IPS-18a (cell line): Measurements from ENCODE around the gene ST6GALNAC1.

ENCODE experiments used
- H3K27ac ChIP-seq: one replicate; pipeline ENCODE4 v1.5.1; 2013; ENCODE audit warnings: low read length
- H3K27me3 ChIP-seq: one replicate; pipeline ENCODE4 v1.6.1; 2013; ENCODE audit warnings: mild to moderate bottlenecking, low read length; ENCODE audit not compliant: control insufficient read depth, insufficient read depth
- H3K36me3 ChIP-seq: one replicate; pipeline ENCODE4 v1.6.1; 2013; ENCODE audit warnings: low read depth, low read length; ENCODE audit not compliant: control insufficient read depth
- H3K4me1 ChIP-seq: one replicate; pipeline ENCODE4 v1.6.1; 2013; ENCODE audit warnings: low read depth, low read length; ENCODE audit not compliant: control insufficient read depth
- H3K4me3 ChIP-seq: one replicate; pipeline ENCODE4 v1.5.1; 2013; ENCODE audit warnings: low read length
- H3K9ac ChIP-seq: one replicate; pipeline ENCODE4 v1.6.1; 2013; ENCODE audit warnings: mild to moderate bottlenecking, low read length, moderate library complexity
- H3K9me3 ChIP-seq: one replicate; pipeline ENCODE4 v1.6.1; 2013; ENCODE audit warnings: low read depth, low read length; ENCODE audit not compliant: control insufficient read depth

The ST6GALNAC1 gene

DNA sequence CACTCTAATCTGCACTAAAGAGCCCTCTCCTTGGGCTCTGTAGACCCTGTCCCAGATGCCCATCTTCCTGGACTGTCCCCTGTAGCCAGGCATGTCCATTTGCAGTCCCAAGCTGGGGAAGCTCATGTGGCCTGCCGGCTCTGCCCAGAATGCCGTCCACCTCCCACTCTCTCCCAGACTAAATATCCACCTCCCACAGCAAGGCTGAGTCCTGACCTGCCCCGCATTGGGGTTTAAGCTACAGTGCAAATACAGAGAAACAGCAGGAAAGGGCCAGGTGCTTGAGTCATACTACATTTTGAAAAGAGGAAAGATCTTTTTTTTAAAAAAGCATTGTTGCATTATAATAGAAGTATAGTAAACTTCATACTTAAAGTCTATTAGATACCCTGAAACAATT lies 60.9 kb downstream of the ST6GALNAC1 start:
- no peaks in the 10 kb centered on the region for H3K9me3 ChIP-seq
- H3K9ac ChIP-seq = no peak overlapping the region
- H3K27ac ChIP-seq = no peak overlapping the region
- no peaks in the 10 kb centered on the region for H3K36me3 ChIP-seq
- no peak overlapping the region for H3K4me3 ChIP-seq
- peaks cover 84% of the 10 kb centered on the region for H3K27me3 ChIP-seq
- H3K4me1 ChIP-seq = peaks cover 9% of the 10 kb centered on the region

DNA sequence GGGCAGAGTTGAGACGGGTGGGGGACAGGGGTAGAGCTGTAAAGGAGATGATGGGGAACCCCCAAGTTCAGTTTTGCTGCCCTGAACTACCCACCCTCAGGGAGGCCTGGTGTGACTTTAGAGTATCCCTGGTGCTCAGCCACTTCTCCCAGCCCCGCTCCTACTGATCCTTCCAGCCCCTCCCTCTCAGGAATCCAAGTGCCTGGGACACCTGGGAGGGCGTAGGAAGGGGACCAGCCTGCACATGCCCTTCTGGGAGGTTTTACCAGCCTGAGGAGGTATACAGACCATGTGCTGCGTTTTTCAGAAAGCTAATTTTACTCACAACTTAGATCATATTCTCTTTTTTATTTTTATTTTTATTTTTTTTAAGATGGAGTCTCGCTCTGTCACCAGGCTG lies 62.0 kb downstream of the ST6GALNAC1 start:
- Histone ChIP-seq H3K4me1 (peaks cover 9% of the 10 kb centered on the region), H3K9me3 (no peaks in the 10 kb centered on the region), H3K27me3 (peaks cover 72% of the 10 kb centered on the region), H3K9ac (no peak overlapping the region), H3K4me3 (no peak overlapping the region), H3K27ac (no peak overlapping the region), H3K36me3 (no peaks in the 10 kb centered on the region)

DNA sequence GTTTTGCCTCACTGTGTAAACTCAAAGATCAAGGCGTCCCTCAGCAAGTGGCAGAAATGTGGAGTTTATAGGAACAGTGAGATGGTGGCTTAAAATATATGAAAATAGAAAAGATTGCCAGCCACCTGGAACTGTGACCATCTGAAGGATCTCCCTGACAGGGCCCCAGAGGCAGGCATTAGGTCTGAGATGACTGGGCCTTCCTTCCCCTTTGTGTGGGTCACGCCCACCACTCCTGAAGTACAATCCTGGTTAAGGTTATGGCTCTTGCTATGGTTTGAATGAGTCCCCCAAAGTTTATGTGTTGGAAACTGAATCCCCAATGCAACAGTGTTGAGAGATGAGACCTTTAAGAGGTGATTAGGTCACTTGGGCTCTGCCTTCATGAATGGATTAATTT lies 64.3 kb downstream of the ST6GALNAC1 start:
- H3K9me3 ChIP-seq = no peaks in the 10 kb centered on the region
- H3K9ac ChIP-seq = no peak overlapping the region
- no peak overlapping the region for H3K4me3 ChIP-seq
- H3K27me3 ChIP-seq = peaks cover 50% of the 10 kb centered on the region
- no peak overlapping the region for H3K27ac ChIP-seq
- peaks cover 9% of the 10 kb centered on the region for H3K4me1 ChIP-seq
- H3K36me3 ChIP-seq = no peaks in the 10 kb centered on the region

DNA sequence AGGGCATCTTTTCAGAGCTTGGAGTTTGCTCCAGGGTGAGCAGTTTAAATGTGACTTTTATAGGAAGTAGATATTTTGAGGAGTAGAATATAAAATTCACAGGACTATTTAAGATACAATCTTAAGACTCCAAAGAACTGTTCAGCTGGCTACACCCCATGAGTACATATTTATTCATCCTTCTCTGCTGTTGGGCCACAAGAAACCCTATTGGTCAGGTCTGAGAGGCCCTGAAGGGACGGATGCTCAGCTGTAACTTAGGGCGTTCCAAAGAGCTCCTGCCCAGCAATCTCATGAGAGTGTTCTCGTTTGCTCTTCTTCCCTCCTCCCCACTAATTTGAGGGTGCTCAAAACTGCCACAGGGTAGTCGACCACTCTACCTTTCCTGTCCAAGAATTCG lies 65.2 kb downstream of the ST6GALNAC1 start:
- Histone ChIP-seq H3K4me3 (no peak overlapping the region), H3K4me1 (peaks cover 9% of the 10 kb centered on the region), H3K27ac (no peak overlapping the region), H3K36me3 (no peaks in the 10 kb centered on the region), H3K27me3 (peaks cover 41% of the 10 kb centered on the region), H3K9ac (no peak overlapping the region), H3K9me3 (no peaks in the 10 kb centered on the region)

DNA sequence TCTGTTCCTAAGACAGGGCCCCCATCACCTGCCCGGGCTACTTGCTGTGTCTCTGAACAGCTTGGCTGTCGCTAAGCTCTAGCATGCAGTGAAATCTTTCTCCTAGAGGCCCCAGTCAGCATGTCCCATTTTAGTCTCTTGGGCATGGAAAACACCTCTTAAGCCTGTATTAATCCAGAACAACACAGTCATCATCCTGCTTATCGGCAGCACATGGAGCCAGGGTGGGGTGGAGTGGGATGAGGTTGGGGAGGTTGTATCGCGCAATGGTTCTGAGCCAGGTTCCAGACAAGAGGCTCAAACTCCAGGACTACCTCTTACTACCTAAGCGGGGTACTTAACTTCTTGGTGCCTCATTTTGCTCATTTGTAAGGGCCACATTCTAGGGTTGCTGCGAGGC lies 65.7 kb downstream of the ST6GALNAC1 start:
- no peak overlapping the region for H3K27ac ChIP-seq
- no peak overlapping the region for H3K4me3 ChIP-seq

DNA sequence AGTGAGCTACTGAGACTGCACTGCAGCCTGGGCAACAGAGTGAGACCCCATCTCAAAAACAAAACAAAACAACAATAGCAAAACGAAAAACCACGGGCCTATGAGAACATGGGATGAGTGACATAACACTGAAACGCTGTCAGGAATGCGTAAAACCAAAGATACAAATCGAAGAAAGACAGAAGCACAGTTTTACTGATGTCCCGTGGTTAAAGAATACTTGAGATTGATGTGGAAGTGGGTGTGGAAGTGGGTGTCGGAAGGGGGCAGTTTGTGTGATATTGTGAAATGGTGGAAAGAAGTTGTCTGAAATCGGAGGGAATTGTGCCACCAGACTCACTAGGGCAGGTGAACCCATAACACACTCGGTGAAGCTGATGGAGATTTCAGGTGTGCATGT lies 67.4 kb downstream of the ST6GALNAC1 start:
- peaks cover 24% of the 10 kb centered on the region for H3K27me3 ChIP-seq
- no peaks in the 10 kb centered on the region for H3K36me3 ChIP-seq
- no peak overlapping the region for H3K9ac ChIP-seq
- no peak overlapping the region for H3K4me3 ChIP-seq
- peaks cover 5% of the 10 kb centered on the region for H3K4me1 ChIP-seq
- no peak overlapping the region for H3K27ac ChIP-seq
- H3K9me3 ChIP-seq = no peaks in the 10 kb centered on the region

More for the DNA sequence above, 65.7 kb downstream of the ST6GALNAC1 start:
- Histone ChIP-seq H3K9ac (no peak overlapping the region), H3K4me1 (peaks cover 9% of the 10 kb centered on the region), H3K9me3 (no peaks in the 10 kb centered on the region), H3K27me3 (peaks cover 36% of the 10 kb centered on the region), H3K36me3 (no peaks in the 10 kb centered on the region)

DNA sequence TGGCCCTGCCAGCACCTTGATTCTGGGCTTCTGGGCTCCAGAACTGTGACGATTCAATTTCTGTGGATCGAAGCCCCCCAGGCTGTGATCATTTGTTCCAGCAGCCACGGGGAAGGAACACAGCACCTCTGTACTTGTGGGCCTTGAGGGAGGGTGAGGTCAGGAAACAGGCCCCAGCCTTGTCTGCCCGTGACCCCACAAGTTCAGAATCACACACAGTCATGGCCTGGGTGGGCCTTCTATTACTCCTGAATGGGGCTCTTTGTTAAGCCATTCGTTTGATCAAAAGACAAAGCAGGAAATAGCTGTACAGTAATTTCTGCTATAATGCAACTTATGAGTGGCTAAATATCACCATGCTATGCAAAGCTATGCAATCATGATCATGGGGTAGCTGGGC lies 68.0 kb downstream of the ST6GALNAC1 start:
- H3K9me3 ChIP-seq = no peaks in the 10 kb centered on the region
- peaks cover 18% of the 10 kb centered on the region for H3K27me3 ChIP-seq
- no peak overlapping the region for H3K27ac ChIP-seq
- no peaks in the 10 kb centered on the region for H3K36me3 ChIP-seq
- H3K4me3 ChIP-seq = no peak overlapping the region
- no peak overlapping the region for H3K9ac ChIP-seq
- no peaks in the 10 kb centered on the region for H3K4me1 ChIP-seq
